ENCODE results near the gene METTL17. TPM values are rescaled to one million over a fixed set of nuclear protein-coding genes. Genes with fewer than 3 reads are reported as not detected.
"Not testable (repeated sequence)": the region's sequence is repeated elsewhere in the genome, so short reads cannot be mapped to it uniquely, and the experiment has no call there.

The METTL17 gene
- total and polyA plus RNA-seq, 8 donors = 19.0 to 103 (median 26.8) TPM

GRCh38 chr14:21003788-21004346 lies 14.1 kb downstream of the METTL17 start:
- H3K27ac ChIP-seq = no peak overlapping the region
- H3K4me1 ChIP-seq = no peaks in the 10 kb centered on the region
- H3K4me3 ChIP-seq = no peak overlapping the region
- no peaks in the 10 kb centered on the region for H3K9me3 ChIP-seq
- TF ChIP-seq CTCF (IDR thresholded peaks at IDR 0.05) = no peak
- intact Hi-C loops (cut with DNase I) = no loop called here
- ATAC-seq (no peak), FAIRE-seq (no peak), DNase-seq (no peak)
- WGBS, 2 donors = 80 to 82% methylated on average over 14 of the region's 14 CpGs
- H3K36me3 ChIP-seq = no peaks in the 10 kb centered on the region
- H3K27me3 ChIP-seq = no peaks in the 10 kb centered on the region

- intact Hi-C loops (cut with DNase I); H3K4me1 ChIP-seq; ATAC-seq; H3K9me3 ChIP-seq; FAIRE-seq; H3K27ac ChIP-seq; H3K36me3 ChIP-seq; DNase-seq; H3K27me3 ChIP-seq; H3K4me3 ChIP-seq: not testable (repeated sequence)
- WGBS, 2 donors = 65 to 67% methylated on average over 3 of the region's 3 CpGs
Observed at GRCh38 chr14:21009721-21010120, 19.9 kb downstream of the METTL17 start.

- H3K27me3 ChIP-seq = no peaks in the 10 kb centered on the region
- DNase-seq (no peak), FAIRE-seq (no peak), ATAC-seq (no peak)
- H3K4me3 ChIP-seq = no peak overlapping the region
- no peaks in the 10 kb centered on the region for H3K4me1 ChIP-seq
- no peaks in the 10 kb centered on the region for H3K36me3 ChIP-seq
- TF ChIP-seq CTCF (IDR thresholded peaks at IDR 0.05) = no peak
- WGBS, 2 donors = 63 to 70% methylated on average over 1 of the region's 1 CpG
- H3K9me3 ChIP-seq = no peaks in the 10 kb centered on the region
- intact Hi-C loops (cut with DNase I) = no loop called here
- H3K27ac ChIP-seq = no peak overlapping the region
Observed at GRCh38 chr14:21011136-21011535, 21.4 kb downstream of the METTL17 start.

- peak; percentile 72 to 90 (median 79) for DNase-seq
- Histone ChIP-seq H3K4me3 (no peak overlapping the region), H3K36me3 (peaks cover 0 to 16% (median 0%) of the 10 kb centered on the region in 3 donors), H3K9me3 (no peaks in the 10 kb centered on the region), H3K27me3 (no peaks in the 10 kb centered on the region), H3K27ac (no peak overlapping the region), H3K4me1 (no peaks in the 10 kb centered on the region)
- peak; percentile 84 to 98 (median 94) for ATAC-seq
- 0 to 2% methylated on average over 4 of the region's 4 CpGs for WGBS, 2 donors
- FAIRE-seq = peak; percentile 73
- TF ChIP-seq CTCF (IDR thresholded peaks at IDR 0.05) = peak; percentile 89 to 94 (median 90)
- intact Hi-C loops (cut with DNase I) = loop anchor here in 1 of 3 donors (5.0 kb wide), 1 partner anchor 78 kb away; no protein-coding TSS in a partner anchor
Observed at GRCh38 chr14:21014761-21015190, 25.0 kb downstream of the METTL17 start.

- H3K9me3 ChIP-seq = no peaks in the 10 kb centered on the region
- intact Hi-C loops (cut with DNase I) = loop anchor here in 1 of 3 donors (5.0 kb wide), 1 partner anchor 77 kb away; no protein-coding TSS in a partner anchor
- 65 to 73% methylated on average over 6 of the region's 6 CpGs for WGBS, 2 donors
- no peaks in the 10 kb centered on the region for H3K27me3 ChIP-seq
- no peak overlapping the region for H3K4me3 ChIP-seq
- no peak for TF ChIP-seq CTCF (IDR thresholded peaks at IDR 0.05)
- H3K4me1 ChIP-seq = no peaks in the 10 kb centered on the region
- no peak overlapping the region for H3K27ac ChIP-seq
- peak in 3 of 4 donors; percentile 13 to 40 (median 28) for ATAC-seq
- peaks cover 0 to 16% (median 0%) of the 10 kb centered on the region in 3 donors for H3K36me3 ChIP-seq
- DNase-seq = no peak
- FAIRE-seq = no peak
Observed at GRCh38 chr14:21015312-21015711, 25.5 kb downstream of the METTL17 start.
